Keratinocyte (primary cell): ENCODE data around the gene APLF.

Experiments used
- EZH2 ChIP-seq: IDR thresholded peaks from one replicate; pipeline ENCODE4 v1.6.1; 2012; ENCODE audit warnings: inconsistent platforms, mild to moderate bottlenecking, low read length, moderate library complexity
- TF ChIP-seq, protein P1 (sequence below), 3 experiments: IDR thresholded peaks in 1 of 3; conservative IDR thresholded peaks in 1 of 3; optimal IDR thresholded peaks in 1 of 3; 2 replicates in 2 of 3; 3 replicates in 1 of 3; pipeline versions ENCODE3 to v1.5.1; 2011; ENCODE audit warnings: low read length in 3 of 3, mild to moderate bottlenecking in 3 of 3, moderate library complexity in 2 of 3, control low read depth in 1 of 3, inconsistent platforms in 1 of 3; ENCODE audit not compliant: insufficient read depth in 2 of 3; ENCODE audit errors: extremely low read depth in 1 of 3

DNA sequence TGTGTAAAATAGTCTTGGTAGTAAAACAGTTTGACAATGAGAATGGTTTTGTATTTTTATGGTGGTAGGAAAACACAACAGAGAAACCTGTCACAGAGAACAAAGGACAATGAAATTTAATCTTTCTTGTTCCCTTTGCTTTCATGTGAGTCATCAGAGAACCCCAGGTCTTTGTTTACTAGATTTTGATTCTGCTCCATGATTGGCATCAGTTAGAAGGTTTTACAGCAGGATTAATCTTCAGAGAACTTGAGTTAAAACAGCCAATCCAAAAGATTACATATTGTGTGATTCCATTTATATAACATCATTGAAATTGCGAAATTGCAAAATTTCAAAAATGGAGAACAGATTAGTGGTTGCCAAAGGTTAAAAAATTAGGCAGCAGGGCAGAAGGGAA, 2.5 kb downstream of the APLF start:
- TF ChIP-seq, protein P1, sequence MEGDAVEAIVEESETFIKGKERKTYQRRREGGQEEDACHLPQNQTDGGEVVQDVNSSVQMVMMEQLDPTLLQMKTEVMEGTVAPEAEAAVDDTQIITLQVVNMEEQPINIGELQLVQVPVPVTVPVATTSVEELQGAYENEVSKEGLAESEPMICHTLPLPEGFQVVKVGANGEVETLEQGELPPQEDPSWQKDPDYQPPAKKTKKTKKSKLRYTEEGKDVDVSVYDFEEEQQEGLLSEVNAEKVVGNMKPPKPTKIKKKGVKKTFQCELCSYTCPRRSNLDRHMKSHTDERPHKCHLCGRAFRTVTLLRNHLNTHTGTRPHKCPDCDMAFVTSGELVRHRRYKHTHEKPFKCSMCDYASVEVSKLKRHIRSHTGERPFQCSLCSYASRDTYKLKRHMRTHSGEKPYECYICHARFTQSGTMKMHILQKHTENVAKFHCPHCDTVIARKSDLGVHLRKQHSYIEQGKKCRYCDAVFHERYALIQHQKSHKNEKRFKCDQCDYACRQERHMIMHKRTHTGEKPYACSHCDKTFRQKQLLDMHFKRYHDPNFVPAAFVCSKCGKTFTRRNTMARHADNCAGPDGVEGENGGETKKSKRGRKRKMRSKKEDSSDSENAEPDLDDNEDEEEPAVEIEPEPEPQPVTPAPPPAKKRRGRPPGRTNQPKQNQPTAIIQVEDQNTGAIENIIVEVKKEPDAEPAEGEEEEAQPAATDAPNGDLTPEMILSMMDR (optimal IDR thresholded peaks at IDR 0.05 in 1 of 3, IDR thresholded peaks at IDR 0.05 in 1 of 3, conservative IDR thresholded peaks at IDR 0.05 in 1 of 3; ENCODE audit: extremely low read depth in 1 of 3, insufficient read depth in 2 of 3, low read length in 3 of 3), result no peak
- no peak for TF ChIP-seq EZH2
